Breast epithelium (tissue), 4 donors: ENCODE results near the gene GYS1. TPM values are rescaled to one million over a fixed set of nuclear protein-coding genes. Genes with fewer than 3 reads are reported as not detected.

ENCODE experiments used
- DNase-seq, 2 donors: peaks; one replicate each; pipeline ENCODE4 v3.0.0-alpha.2; 2019; ENCODE audit warnings: low spot score in 2 of 2
- H3K27ac ChIP-seq, 2 donors: fragments of 200-600 bp; sonication (generic) in 1 of 2; one replicate each; pipeline ENCODE4 v1.5.1; 2016 to 2019; ENCODE audit warnings: mild to moderate bottlenecking in 1 of 2
- H3K27me3 ChIP-seq, 2 donors: fragments of 200-600 bp; sonication (generic) in 1 of 2; one replicate each; pipeline versions ENCODE4 v1.5.1 to v1.6.0; 2017 to 2019; ENCODE audit warnings: control low read depth in 1 of 2, mild to moderate bottlenecking in 1 of 2
- H3K36me3 ChIP-seq: fragments of 200-600 bp; one replicate; pipeline ENCODE4 v1.5.1; 2019
- H3K4me1 ChIP-seq, 2 donors: fragments of 200-600 bp; sonication (generic); one replicate each; pipeline ENCODE4 v1.5.1; 2016 to 2019; ENCODE audit warnings: control low read depth in 1 of 2
- H3K4me3 ChIP-seq, 3 donors: fragments of 200-600 bp; sonication (generic); 1 replicate in 2 of 3; 2 replicates in 1 of 3; pipeline ENCODE4 v1.5.1; 2016 to 2019; ENCODE audit warnings: mild to moderate bottlenecking in 3 of 3, moderate library complexity in 2 of 3
- H3K9me3 ChIP-seq, 2 donors: fragments of 200-600 bp; sonication (generic) in 1 of 2; one replicate each; pipeline ENCODE4 v1.5.1; 2016 to 2019; ENCODE audit warnings: control low read depth in 1 of 2
- CTCF ChIP-seq, 3 donors: fragments of 450-650 bp; IDR thresholded peaks; one replicate each; pipeline ENCODE4 v1.5.1; 2016 to 2017; ENCODE audit warnings: antibody characterized with exemption in 3 of 3, mild to moderate bottlenecking in 3 of 3, moderate library complexity in 3 of 3
- POLR2A ChIP-seq: fragments of 450-650 bp; IDR thresholded peaks from one replicate; pipeline ENCODE4 v1.6.1; 2016; ENCODE audit warnings: antibody characterized with exemption, mild to moderate bottlenecking, moderate library complexity
- POLR2AphosphoS5 ChIP-seq, 3 donors: sonication (generic); formaldehyde crosslinking; IDR thresholded peaks; one replicate each; pipeline ENCODE4 v1.6.1; 2017; ENCODE audit warnings: antibody characterized with exemption in 3 of 3
- intact Hi-C: fragments of 100-400 bp; cut with DNase I; formaldehyde crosslinking; loops from one replicate; pipeline ENCODE4 v1.15.1; 2023; ENCODE audit warnings: low total_unique reads
- total RNA-seq, 3 donors: library from RNA; depleted of rRNA; stranded (reverse); fragments of >200 nt; gene quantifications; one replicate each; pipeline ENCODE4 v1.1.0, GENCODE V29; 2016

GYS1 gene
- total RNA-seq, 3 donors from 2014 or later: 24.0 to 26.4 (median 24.6) TPM

GRCh38 chr19:49006905-49007304 lies 13.8 kb upstream of the GYS1 start:
- DNase-seq: no peak
- Histone ChIP-seq H3K27me3 (no peaks in the 10 kb centered on the region), H3K36me3 (peaks cover 5% of the 10 kb centered on the region), H3K9me3 (no peaks in the 10 kb centered on the region), H3K27ac (no peak overlapping the region), H3K4me1 (no peaks in the 10 kb centered on the region), H3K4me3 (no peak overlapping the region)
- TF ChIP-seq CTCF (IDR thresholded peaks at IDR 0.05) (no peak), POLR2AphosphoS5 (IDR thresholded peaks at IDR 0.05) (no peak), POLR2A (no peak)
- intact Hi-C loops: no loop called here

- Histone ChIP-seq H3K27ac (no peak overlapping the region), H3K9me3 (no peaks in the 10 kb centered on the region), H3K27me3 (no peaks in the 10 kb centered on the region), H3K36me3 (peaks cover 5% of the 10 kb centered on the region), H3K4me1 (no peaks in the 10 kb centered on the region), H3K4me3 (no peak overlapping the region)
- intact Hi-C loops: no loop called here
- DNase-seq: no peak
- TF ChIP-seq POLR2A (no peak), CTCF (IDR thresholded peaks at IDR 0.05) (no peak), POLR2AphosphoS5 (IDR thresholded peaks at IDR 0.05) (no peak)
These were observed 12.0 kb upstream of the GYS1 start for GRCh38 chr19:49004964-49005614.

DNA sequence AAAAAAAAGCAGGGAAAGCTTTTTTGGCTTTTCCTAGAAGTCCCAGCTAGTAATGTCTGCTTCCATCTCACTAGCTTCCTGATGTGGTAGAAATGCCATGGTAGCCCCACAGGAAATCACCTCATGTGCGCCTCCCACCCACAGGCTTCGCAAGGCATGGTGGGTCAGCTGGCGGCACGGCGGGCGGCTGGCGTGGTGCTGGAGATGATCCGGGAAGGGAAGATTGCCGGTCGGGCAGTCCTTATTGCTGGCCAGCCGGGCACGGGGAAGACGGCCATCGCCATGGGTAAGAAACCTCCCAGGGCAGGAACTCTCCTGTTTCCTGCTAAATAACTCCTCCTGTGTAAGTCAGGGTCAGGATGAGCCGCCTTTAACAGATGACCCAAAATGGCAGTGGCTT lies 11.0 kb upstream of the GYS1 start:
- H3K36me3 ChIP-seq: peaks cover 5% of the 10 kb centered on the region
- intact Hi-C loops: no loop called here
- no peak overlapping the region for H3K4me3 ChIP-seq
- no peak for DNase-seq
- no peaks in the 10 kb centered on the region for H3K4me1 ChIP-seq
- no peak for TF ChIP-seq CTCF (IDR thresholded peaks at IDR 0.05)
- no peak for TF ChIP-seq POLR2AphosphoS5 (IDR thresholded peaks at IDR 0.05)
- TF ChIP-seq POLR2A: no peak
- no peaks in the 10 kb centered on the region for H3K9me3 ChIP-seq
- no peak overlapping the region for H3K27ac ChIP-seq
- no peaks in the 10 kb centered on the region for H3K27me3 ChIP-seq

- no peaks in the 10 kb centered on the region for H3K9me3 ChIP-seq
- no peaks in the 10 kb centered on the region for H3K36me3 ChIP-seq
- no peaks in the 10 kb centered on the region for H3K4me1 ChIP-seq
- no peak for DNase-seq
- TF ChIP-seq POLR2A: no peak
- peak in 1 of 3 donors; percentile 29 for TF ChIP-seq CTCF (IDR thresholded peaks at IDR 0.05)
- TF ChIP-seq POLR2AphosphoS5 (IDR thresholded peaks at IDR 0.05): no peak
- H3K27ac ChIP-seq: no peak overlapping the region
- intact Hi-C loops: no loop called here
- H3K27me3 ChIP-seq: no peaks in the 10 kb centered on the region
- no peak overlapping the region for H3K4me3 ChIP-seq
These were observed 6.6 kb upstream of the GYS1 start for GRCh38 chr19:48999481-49000325.

DNA sequence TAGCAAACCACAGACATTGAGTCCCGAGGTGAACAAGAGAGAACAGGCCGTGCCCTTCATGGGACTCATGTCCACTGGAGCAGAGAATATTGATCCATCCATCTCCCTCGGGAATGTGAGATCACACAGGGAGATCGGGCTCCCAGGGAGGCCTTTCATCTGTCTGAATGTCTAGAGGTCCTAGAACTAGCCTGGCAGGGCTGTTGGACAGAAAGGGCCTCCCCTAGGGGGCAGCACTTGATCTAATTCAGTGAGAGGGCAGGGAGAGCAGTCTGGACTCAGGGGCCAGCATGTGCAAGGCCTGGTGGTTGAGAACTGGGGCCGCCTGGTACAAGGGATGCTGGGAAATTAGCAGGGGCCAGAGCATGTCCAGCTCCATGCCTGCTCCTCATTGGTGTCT lies 4.9 kb upstream of the GYS1 start:
- H3K27me3 ChIP-seq: no peaks in the 10 kb centered on the region
- intact Hi-C loops: no loop called here
- TF ChIP-seq CTCF (IDR thresholded peaks at IDR 0.05) (no peak), POLR2AphosphoS5 (IDR thresholded peaks at IDR 0.05) (no peak), POLR2A (no peak)
- peaks cover 0 to 2% of the 10 kb centered on the region in 2 donors for H3K4me1 ChIP-seq
- H3K36me3 ChIP-seq: no peaks in the 10 kb centered on the region
- H3K9me3 ChIP-seq: no peaks in the 10 kb centered on the region
- DNase-seq: no peak
- no peak overlapping the region for H3K4me3 ChIP-seq
- H3K27ac ChIP-seq: no peak overlapping the region
